ENCODE data around the gene PRDM16. TPM values are rescaled to one million over a fixed set of nuclear protein-coding genes. Genes with fewer than 3 reads are reported as not detected.

Gene PRDM16
- total RNA-seq, 1 experiment from 2014 or later: 0.09 TPM

GRCh38 chr1:3102641-3103040 is 33.6 kb downstream of the PRDM16 start:
- H3K27ac Mint-ChIP-seq (ENCODE audit: unreplicated experiment): no peak overlapping the region
- BruUV-seq (replicated peaks): no TSS peak
- no peaks in the 10 kb centered on the region for H3K36me3 Mint-ChIP-seq (ENCODE audit: insufficient read depth, unreplicated experiment)
- intact Hi-C loops (cut with micrococcal nuclease; ENCODE audit: unreplicated experiment): no loop called here
- no peaks in the 10 kb centered on the region for H3K4me1 Mint-ChIP-seq (ENCODE audit: low read depth, unreplicated experiment)
- CTCF ChIA-PET: no interaction called here
- H3K9me3 Mint-ChIP-seq (ENCODE audit: low read depth, unreplicated experiment): no peaks in the 10 kb centered on the region
- no peak overlapping the region for H3K4me3 Mint-ChIP-seq (ENCODE audit: low read depth, unreplicated experiment)
- DNase-seq: no peak
- TF ChIP-seq CTCF (IDR thresholded peaks at IDR 0.05; ENCODE audit: unreplicated experiment): no peak
- peaks cover 66% of the 10 kb centered on the region for H3K27me3 Mint-ChIP-seq (ENCODE audit: unreplicated experiment)

- no peak for DNase-seq
- intact Hi-C loops (cut with micrococcal nuclease; ENCODE audit: unreplicated experiment): no loop called here
- TF ChIP-seq CTCF (IDR thresholded peaks at IDR 0.05; ENCODE audit: unreplicated experiment): no peak
- no peaks in the 10 kb centered on the region for H3K36me3 Mint-ChIP-seq (ENCODE audit: insufficient read depth, unreplicated experiment)
- no peak overlapping the region for H3K27ac Mint-ChIP-seq (ENCODE audit: unreplicated experiment)
- no peaks in the 10 kb centered on the region for H3K4me1 Mint-ChIP-seq (ENCODE audit: low read depth, unreplicated experiment)
- CTCF ChIA-PET: no interaction called here
- H3K27me3 Mint-ChIP-seq (ENCODE audit: unreplicated experiment): peaks cover 69% of the 10 kb centered on the region
- no peaks in the 10 kb centered on the region for H3K9me3 Mint-ChIP-seq (ENCODE audit: low read depth, unreplicated experiment)
- BruUV-seq (replicated peaks): no TSS peak
- H3K4me3 Mint-ChIP-seq (ENCODE audit: low read depth, unreplicated experiment): no peak overlapping the region
Observed at GRCh38 chr1:3103967-3104677, 35.1 kb downstream of the PRDM16 start.

GRCh38 chr1:3105167-3105863 is 36.3 kb downstream of the PRDM16 start:
- TF ChIP-seq CTCF (IDR thresholded peaks at IDR 0.05; ENCODE audit: unreplicated experiment): no peak
- BruUV-seq (replicated peaks): no TSS peak
- DNase-seq: no peak
- no peaks in the 10 kb centered on the region for H3K4me1 Mint-ChIP-seq (ENCODE audit: low read depth, unreplicated experiment)
- H3K9me3 Mint-ChIP-seq (ENCODE audit: low read depth, unreplicated experiment): no peaks in the 10 kb centered on the region
- no peak overlapping the region for H3K4me3 Mint-ChIP-seq (ENCODE audit: low read depth, unreplicated experiment)
- H3K27me3 Mint-ChIP-seq (ENCODE audit: unreplicated experiment): peaks cover 65% of the 10 kb centered on the region
- intact Hi-C loops (cut with micrococcal nuclease; ENCODE audit: unreplicated experiment): no loop called here
- H3K27ac Mint-ChIP-seq (ENCODE audit: unreplicated experiment): no peak overlapping the region
- H3K36me3 Mint-ChIP-seq (ENCODE audit: insufficient read depth, unreplicated experiment): no peaks in the 10 kb centered on the region
- CTCF ChIA-PET: no interaction called here

- Mint-ChIP-seq H3K27ac (ENCODE audit: unreplicated experiment) (no peak overlapping the region), H3K36me3 (ENCODE audit: insufficient read depth, unreplicated experiment) (no peaks in the 10 kb centered on the region), H3K4me1 (ENCODE audit: low read depth, unreplicated experiment) (no peaks in the 10 kb centered on the region), H3K27me3 (ENCODE audit: unreplicated experiment) (peaks cover 57% of the 10 kb centered on the region), H3K9me3 (ENCODE audit: low read depth, unreplicated experiment) (no peaks in the 10 kb centered on the region), H3K4me3 (ENCODE audit: low read depth, unreplicated experiment) (no peak overlapping the region)
- no TSS peak for BruUV-seq (replicated peaks)
- TF ChIP-seq CTCF (IDR thresholded peaks at IDR 0.05; ENCODE audit: unreplicated experiment): no peak
- CTCF ChIA-PET: no interaction called here
- intact Hi-C loops (cut with micrococcal nuclease; ENCODE audit: unreplicated experiment): no loop called here
- DNase-seq: no peak
Observed at GRCh38 chr1:3106216-3106615, 37.2 kb downstream of the PRDM16 start.
